NT2/D1 (cell line): ENCODE data around the gene COQ10B.
"Not testable (repeated sequence)": the region's sequence is repeated elsewhere in the genome, so short reads cannot be mapped to it uniquely, and the experiment has no call there.

ENCODE experiments used
- SUZ12 ChIP-seq: IDR thresholded peaks from 2 replicates; pipeline ENCODE4 v1.6.1; 2011; ENCODE audit not compliant: insufficient read length, insufficient read depth; ENCODE audit errors: extremely low read depth
- YY1 ChIP-seq: IDR thresholded peaks from 2 replicates; pipeline ENCODE4 v1.6.1; 2011; ENCODE audit not compliant: insufficient read length, insufficient read depth
- ZNF274 ChIP-seq: IDR thresholded peaks from 2 replicates; pipeline ENCODE4 v1.6.1; 2011; ENCODE audit warnings: mild to moderate bottlenecking, low read depth, low read length

GRCh38 chr2:197450935-197451358, 2.4 kb upstream of the COQ10B start:
- TF ChIP-seq ZNF274, YY1, SUZ12: not testable (repeated sequence)
